Neural cell (in vitro differentiated cells): ENCODE results near the gene ELMO1. TPM values are rescaled to one million over a fixed set of nuclear protein-coding genes. Genes with fewer than 3 reads are reported as not detected.

Source experiments
- H2AFZ ChIP-seq: fragments of 200-600, 300-800 bp; sonication (generic), shearing (Covaris generic); 2 replicates; pipeline ENCODE4 v1.6.0; 2014; ENCODE audit warnings: low read depth, mild to moderate bottlenecking, antibody characterized with exemption, low read length, moderate library complexity
- H3F3A ChIP-seq: fragments of 200-600 bp; shearing (Covaris generic); 2 replicates; pipeline ENCODE4 v1.6.1; 2016; ENCODE audit warnings: mild to moderate bottlenecking, moderate library complexity, mixed read lengths, antibody characterized with exemption, low read length; ENCODE audit not compliant: insufficient read depth, poor library complexity, severe bottlenecking
- H3K27ac ChIP-seq: fragments of 200-600, 300-800 bp; sonication (generic), shearing (Covaris generic); 2 replicates; pipeline ENCODE4 v1.5.1; 2014; ENCODE audit warnings: mild to moderate bottlenecking, low read length, moderate library complexity
- H3K27me3 ChIP-seq: fragments of 300-800, 200-600 bp; sonication (generic), shearing (Covaris generic); 2 replicates; pipeline ENCODE4 v1.6.0; 2014; ENCODE audit warnings: mild to moderate bottlenecking, low read depth, low read length, moderate library complexity; ENCODE audit not compliant: insufficient read depth
- H3K36me3 ChIP-seq: fragments of 300-800, 200-600 bp; sonication (generic), shearing (Covaris generic); 2 replicates; pipeline ENCODE4 v1.5.1; 2014; ENCODE audit warnings: mild to moderate bottlenecking, antibody characterized with exemption, low read length, moderate library complexity; ENCODE audit not compliant: insufficient read depth
- H3K4me2 ChIP-seq: fragments of 300-800, 200-600 bp; sonication (generic), shearing (Covaris generic); 2 replicates; pipeline ENCODE4 v1.6.0; 2014; ENCODE audit warnings: mild to moderate bottlenecking, low read length
- H3K4me3 ChIP-seq: fragments of 300-800, 200-600 bp; sonication (generic), shearing (Covaris generic); 2 replicates; pipeline ENCODE4 v1.5.1; 2014; ENCODE audit warnings: mild to moderate bottlenecking, low read length, moderate library complexity
- H3K79me2 ChIP-seq: fragments of 200-600 bp; shearing (Covaris generic); replicated peaks from 2 replicates; pipeline ENCODE4 v1.6.0; 2014; ENCODE audit warnings: mild to moderate bottlenecking, low read length, moderate library complexity; ENCODE audit not compliant: insufficient read depth
- H3K9ac ChIP-seq: fragments of 300-800, 200-600 bp; sonication (generic), shearing (Covaris generic); 2 replicates; pipeline ENCODE4 v1.6.1; 2016; ENCODE audit warnings: mild to moderate bottlenecking, low read length, mixed read lengths
- H3K9me2 ChIP-seq: fragments of 200-600 bp; shearing (Covaris generic); 2 replicates; pipeline ENCODE4 v1.6.1; 2016; ENCODE audit warnings: mild to moderate bottlenecking, low read length, mixed read lengths; ENCODE audit not compliant: insufficient read depth
- H3K9me3 ChIP-seq: fragments of 200-600, 300-800 bp; sonication (generic), shearing (Covaris generic); 2 replicates; pipeline ENCODE4 v1.6.1; 2016; ENCODE audit warnings: mild to moderate bottlenecking, mixed run types, low read length, moderate library complexity, mixed read lengths
- H4K20me1 ChIP-seq: fragments of 200-600 bp; shearing (Covaris generic); 2 replicates; pipeline ENCODE4 v1.6.1; 2016; ENCODE audit warnings: mild to moderate bottlenecking, mixed run types; ENCODE audit not compliant: insufficient read depth
- EP300 ChIP-seq: fragments of 450-650 bp; conservative IDR thresholded peaks from 2 replicates; pipeline ENCODE4 v1.6.1; 2014; ENCODE audit warnings: antibody characterized with exemption, mild to moderate bottlenecking, moderate library complexity; ENCODE audit not compliant: poor library complexity, severe bottlenecking
- EZH2 ChIP-seq: fragments of 200-600, 300-800 bp; shearing (Covaris generic), sonication (generic); IDR thresholded peaks from 2 replicates; pipeline ENCODE4 v1.6.1; 2014; ENCODE audit warnings: antibody characterized with exemption, low read length, borderline replicate concordance, mild to moderate bottlenecking; ENCODE audit not compliant: insufficient read depth, poor library complexity, severe bottlenecking
- MXI1 ChIP-seq: fragments of 450-650 bp; conservative IDR thresholded peaks from 2 replicates; pipeline ENCODE4 v1.6.1; 2014; ENCODE audit warnings: antibody characterized with exemption, mild to moderate bottlenecking; ENCODE audit not compliant: poor library complexity, severe bottlenecking
- POLR2AphosphoS5 ChIP-seq: IDR thresholded peaks from 2 replicates; pipeline ENCODE4 v1.6.1; 2012
- RAD21 ChIP-seq: fragments of 450-650 bp; conservative IDR thresholded peaks from 2 replicates; pipeline ENCODE4 v1.6.1; 2014; ENCODE audit warnings: antibody characterized with exemption, mild to moderate bottlenecking, moderate library complexity
- SMC3 ChIP-seq: fragments of 450-650 bp; conservative IDR thresholded peaks from 2 replicates; pipeline ENCODE4 v1.6.1; 2014; ENCODE audit warnings: antibody characterized with exemption, mild to moderate bottlenecking, moderate library complexity; ENCODE audit not compliant: poor library complexity
- TAF1 ChIP-seq: IDR thresholded peaks from 2 replicates; pipeline ENCODE4 v1.6.1; 2012; ENCODE audit warnings: low read depth
- polyA plus RNA-seq: library from polyadenylated mRNA; depleted of rRNA; stranded (reverse); fragments of >200 nt; gene quantifications from 2 replicates; pipeline ENCODE4 v1.2.3, GENCODE V29; 2014
- TF ChIP-seq, protein P1 (sequence below): fragments of 450-650 bp; IDR thresholded peaks from 2 replicates; pipeline ENCODE4 v1.5.1; 2014; ENCODE audit warnings: antibody characterized with exemption, mild to moderate bottlenecking, moderate library complexity; ENCODE audit not compliant: poor library complexity, severe bottlenecking
- TF ChIP-seq, protein P2 (sequence below): IDR thresholded peaks from 2 replicates; pipeline ENCODE4 v1.6.1; 2012; ENCODE audit warnings: borderline replicate concordance

ELMO1 gene
- polyA plus RNA-seq, 1 donor from 2014 or later = 12.2 TPM

DNA sequence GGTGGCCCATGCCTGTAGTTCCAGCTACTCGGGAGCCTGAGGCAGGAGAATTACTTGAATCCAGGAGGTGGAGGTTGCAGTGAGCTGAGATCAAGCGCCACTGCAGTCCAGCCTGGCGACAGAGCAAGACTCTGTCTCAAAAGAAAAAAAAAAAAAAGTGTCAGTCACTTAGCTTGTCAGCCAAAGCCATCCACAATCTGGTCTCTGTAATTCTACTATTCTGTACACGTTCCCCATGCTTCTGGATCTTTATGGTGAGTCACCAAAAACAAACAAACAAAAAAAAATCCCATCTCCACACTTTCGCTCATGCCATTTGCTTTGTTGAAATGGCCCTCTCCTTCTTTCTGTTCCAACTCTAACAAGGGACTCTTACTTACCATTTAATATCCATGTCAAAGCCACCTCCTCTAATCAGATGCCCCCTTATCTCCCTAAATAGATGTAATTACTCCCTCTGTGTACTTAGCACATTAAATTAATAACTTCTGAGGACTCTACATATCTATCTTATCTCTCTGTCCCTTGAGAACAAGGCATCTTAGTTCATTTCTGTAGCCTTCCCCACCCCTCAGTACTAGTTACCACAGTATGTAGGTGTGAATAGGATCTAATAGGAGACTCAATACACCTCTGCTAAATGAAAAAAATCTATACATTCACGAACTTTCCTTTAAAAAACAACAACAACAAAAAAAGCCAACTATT lies 128.4 kb downstream of the ELMO1 start:
- no peaks in the 10 kb centered on the region for H3K9me3 ChIP-seq
- no peaks in the 10 kb centered on the region for H3K9me2 ChIP-seq
- TF ChIP-seq, protein P1, sequence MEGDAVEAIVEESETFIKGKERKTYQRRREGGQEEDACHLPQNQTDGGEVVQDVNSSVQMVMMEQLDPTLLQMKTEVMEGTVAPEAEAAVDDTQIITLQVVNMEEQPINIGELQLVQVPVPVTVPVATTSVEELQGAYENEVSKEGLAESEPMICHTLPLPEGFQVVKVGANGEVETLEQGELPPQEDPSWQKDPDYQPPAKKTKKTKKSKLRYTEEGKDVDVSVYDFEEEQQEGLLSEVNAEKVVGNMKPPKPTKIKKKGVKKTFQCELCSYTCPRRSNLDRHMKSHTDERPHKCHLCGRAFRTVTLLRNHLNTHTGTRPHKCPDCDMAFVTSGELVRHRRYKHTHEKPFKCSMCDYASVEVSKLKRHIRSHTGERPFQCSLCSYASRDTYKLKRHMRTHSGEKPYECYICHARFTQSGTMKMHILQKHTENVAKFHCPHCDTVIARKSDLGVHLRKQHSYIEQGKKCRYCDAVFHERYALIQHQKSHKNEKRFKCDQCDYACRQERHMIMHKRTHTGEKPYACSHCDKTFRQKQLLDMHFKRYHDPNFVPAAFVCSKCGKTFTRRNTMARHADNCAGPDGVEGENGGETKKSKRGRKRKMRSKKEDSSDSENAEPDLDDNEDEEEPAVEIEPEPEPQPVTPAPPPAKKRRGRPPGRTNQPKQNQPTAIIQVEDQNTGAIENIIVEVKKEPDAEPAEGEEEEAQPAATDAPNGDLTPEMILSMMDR = no peak
- no peak for TF ChIP-seq MXI1
- TF ChIP-seq SMC3 = no peak
- no peak for TF ChIP-seq TAF1
- TF ChIP-seq EP300 = no peak
- no peak for TF ChIP-seq POLR2AphosphoS5
- TF ChIP-seq EZH2 = no peak
- TF ChIP-seq, protein P2, sequence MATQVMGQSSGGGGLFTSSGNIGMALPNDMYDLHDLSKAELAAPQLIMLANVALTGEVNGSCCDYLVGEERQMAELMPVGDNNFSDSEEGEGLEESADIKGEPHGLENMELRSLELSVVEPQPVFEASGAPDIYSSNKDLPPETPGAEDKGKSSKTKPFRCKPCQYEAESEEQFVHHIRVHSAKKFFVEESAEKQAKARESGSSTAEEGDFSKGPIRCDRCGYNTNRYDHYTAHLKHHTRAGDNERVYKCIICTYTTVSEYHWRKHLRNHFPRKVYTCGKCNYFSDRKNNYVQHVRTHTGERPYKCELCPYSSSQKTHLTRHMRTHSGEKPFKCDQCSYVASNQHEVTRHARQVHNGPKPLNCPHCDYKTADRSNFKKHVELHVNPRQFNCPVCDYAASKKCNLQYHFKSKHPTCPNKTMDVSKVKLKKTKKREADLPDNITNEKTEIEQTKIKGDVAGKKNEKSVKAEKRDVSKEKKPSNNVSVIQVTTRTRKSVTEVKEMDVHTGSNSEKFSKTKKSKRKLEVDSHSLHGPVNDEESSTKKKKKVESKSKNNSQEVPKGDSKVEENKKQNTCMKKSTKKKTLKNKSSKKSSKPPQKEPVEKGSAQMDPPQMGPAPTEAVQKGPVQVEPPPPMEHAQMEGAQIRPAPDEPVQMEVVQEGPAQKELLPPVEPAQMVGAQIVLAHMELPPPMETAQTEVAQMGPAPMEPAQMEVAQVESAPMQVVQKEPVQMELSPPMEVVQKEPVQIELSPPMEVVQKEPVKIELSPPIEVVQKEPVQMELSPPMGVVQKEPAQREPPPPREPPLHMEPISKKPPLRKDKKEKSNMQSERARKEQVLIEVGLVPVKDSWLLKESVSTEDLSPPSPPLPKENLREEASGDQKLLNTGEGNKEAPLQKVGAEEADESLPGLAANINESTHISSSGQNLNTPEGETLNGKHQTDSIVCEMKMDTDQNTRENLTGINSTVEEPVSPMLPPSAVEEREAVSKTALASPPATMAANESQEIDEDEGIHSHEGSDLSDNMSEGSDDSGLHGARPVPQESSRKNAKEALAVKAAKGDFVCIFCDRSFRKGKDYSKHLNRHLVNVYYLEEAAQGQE = no peak
- no peak for TF ChIP-seq RAD21
- no peak overlapping the region for H3K27ac ChIP-seq
- no peaks in the 10 kb centered on the region for H3K36me3 ChIP-seq
- H2AFZ ChIP-seq = no peak overlapping the region
- H3K79me2 ChIP-seq = no peaks in the 10 kb centered on the region
- H3K9ac ChIP-seq = no peak overlapping the region
- H3F3A ChIP-seq = no peaks in the 10 kb centered on the region
- no peaks in the 10 kb centered on the region for H4K20me1 ChIP-seq
- no peaks in the 10 kb centered on the region for H3K27me3 ChIP-seq
- no peak overlapping the region for H3K4me3 ChIP-seq
- H3K4me2 ChIP-seq = no peak overlapping the region

DNA sequence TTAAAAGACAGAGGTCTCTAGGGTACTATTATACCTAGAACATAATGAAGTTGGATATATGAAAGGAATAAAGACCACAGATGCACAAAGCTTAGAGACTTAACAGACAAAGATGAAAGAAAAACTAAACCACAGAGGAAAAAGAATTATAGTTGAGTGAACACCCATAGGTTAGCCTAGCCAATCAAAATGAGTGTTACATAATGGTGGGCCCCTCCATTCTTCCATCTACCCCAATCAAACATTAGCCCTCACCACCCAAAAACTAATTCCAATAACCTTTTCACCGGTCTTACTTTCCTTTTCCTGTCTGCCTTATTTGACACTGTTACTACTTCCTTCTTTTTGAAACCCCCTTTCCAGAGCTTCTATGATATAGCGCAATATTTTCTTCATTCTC lies 130.1 kb downstream of the ELMO1 start:
- no peak overlapping the region for H3K4me2 ChIP-seq
- H3K9ac ChIP-seq = no peak overlapping the region
- H2AFZ ChIP-seq = no peak overlapping the region
- H3K27ac ChIP-seq = no peak overlapping the region
- H3F3A ChIP-seq = no peaks in the 10 kb centered on the region
- H3K27me3 ChIP-seq = no peaks in the 10 kb centered on the region
- no peaks in the 10 kb centered on the region for H3K79me2 ChIP-seq
- no peak overlapping the region for H3K4me3 ChIP-seq
- no peaks in the 10 kb centered on the region for H3K9me2 ChIP-seq
- H3K9me3 ChIP-seq = no peaks in the 10 kb centered on the region
- no peaks in the 10 kb centered on the region for H3K36me3 ChIP-seq
- no peaks in the 10 kb centered on the region for H4K20me1 ChIP-seq
- TF ChIP-seq SMC3 (no peak), RAD21 (no peak)
